Activated CD4-positive, alpha-beta memory T cell treated with anti-CD3 and anti-CD28 coated beads, Interleukin-2, amount 10 ng/mL, durations not matched to agents 7 days and 5 days (primary cell): Measurements from ENCODE around the gene ASPG. TPM values are rescaled to one million over a fixed set of nuclear protein-coding genes. Genes with fewer than 3 reads are reported as not detected.

Experiments used
- CTCF ChIA-PET: fragments of 350-600 bp; sonication (Branson Sonifier 250); formaldehyde crosslinking; loops from one replicate; lab custom pipeline; 2021; ENCODE audit warnings: antibody characterized with exemption, inconsistent platforms; lab: Charles Lee
- POLR2A ChIA-PET: fragments of 350-600 bp; sonication (Branson Sonifier 250); formaldehyde crosslinking; loops from one replicate; lab custom pipeline; 2021; ENCODE audit warnings: antibody characterized with exemption; lab: Charles Lee
- DNase-seq: peaks from one replicate; pipeline ENCODE4 v3.0.0-alpha.2; 2020
- H3K27ac Mint-ChIP-seq: one replicate; pipeline ENCODE4 v1.8.0; 2021; ENCODE audit warnings: mild to moderate bottlenecking, mixed read lengths
- H3K27me3 Mint-ChIP-seq: one replicate; pipeline ENCODE4 v1.8.0; 2021; ENCODE audit warnings: mixed read lengths
- H3K36me3 Mint-ChIP-seq: one replicate; pipeline ENCODE4 v1.8.0; 2021; ENCODE audit warnings: low read depth, mixed read lengths
- H3K4me1 Mint-ChIP-seq: one replicate; pipeline ENCODE4 v1.8.0; 2021; ENCODE audit warnings: mixed read lengths
- H3K4me3 Mint-ChIP-seq: one replicate; pipeline ENCODE4 v1.8.0; 2021; ENCODE audit warnings: mild to moderate bottlenecking, mixed read lengths
- H3K9me3 Mint-ChIP-seq: one replicate; pipeline ENCODE4 v1.8.0; 2021; ENCODE audit warnings: mixed read lengths
- total RNA-seq, 2 experiments: library from RNA; stranded (reverse); gene quantifications; one replicate each; pipeline ENCODE4 v1.2.3, GENCODE V29; 2021

ASPG gene
- total RNA-seq, 2 experiments from 2014 or later: not detected

DNA sequence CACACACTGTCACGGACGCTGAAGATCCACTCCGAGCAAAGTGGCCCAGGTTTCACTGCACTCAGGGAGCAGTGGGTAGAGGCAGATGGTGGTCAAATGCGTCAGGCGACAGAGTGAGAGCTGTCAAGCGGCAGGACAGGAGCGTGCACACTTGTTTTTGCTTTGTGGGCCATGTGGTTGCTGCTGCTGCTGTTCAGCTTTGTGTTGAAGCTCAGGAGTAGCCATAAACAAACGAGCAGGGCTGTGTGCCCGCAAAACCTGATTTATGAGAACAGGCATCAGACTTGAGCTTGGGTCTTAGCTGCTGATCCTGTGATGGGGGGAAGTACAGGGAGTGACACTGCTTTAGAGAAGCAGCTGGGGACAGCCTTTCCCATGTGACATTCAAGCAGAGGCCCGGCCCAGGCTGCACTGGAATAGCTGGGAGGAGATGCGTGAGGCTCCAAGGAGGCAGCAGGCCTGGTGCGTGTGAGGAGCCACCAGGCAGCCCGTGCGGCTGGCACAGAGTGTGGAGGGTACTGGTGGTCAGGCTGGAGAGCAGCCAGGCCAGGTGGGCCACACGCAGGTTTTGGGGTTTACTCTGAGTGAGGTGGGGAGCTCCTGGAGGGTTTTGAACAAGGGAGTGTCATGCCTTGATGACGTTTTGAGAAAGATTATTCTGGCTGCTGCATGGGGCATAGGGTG is 31.1 kb upstream of the ASPG start:
- ChIA-PET CTCF (interaction anchor here (1.2 to 1.3 kb wide), 2 partner anchors 24 to 246 kb away, joined by 3 read pairs; no protein-coding TSS in a partner anchor), POLR2A (no interaction called here)
- H3K4me3 Mint-ChIP-seq: no peak overlapping the region
- no peak for DNase-seq
- H3K4me1 Mint-ChIP-seq: no peaks in the 10 kb centered on the region
- no peaks in the 10 kb centered on the region for H3K36me3 Mint-ChIP-seq
- H3K9me3 Mint-ChIP-seq: no peaks in the 10 kb centered on the region
- no peak overlapping the region for H3K27ac Mint-ChIP-seq
- H3K27me3 Mint-ChIP-seq: peaks cover 27% of the 10 kb centered on the region

DNA sequence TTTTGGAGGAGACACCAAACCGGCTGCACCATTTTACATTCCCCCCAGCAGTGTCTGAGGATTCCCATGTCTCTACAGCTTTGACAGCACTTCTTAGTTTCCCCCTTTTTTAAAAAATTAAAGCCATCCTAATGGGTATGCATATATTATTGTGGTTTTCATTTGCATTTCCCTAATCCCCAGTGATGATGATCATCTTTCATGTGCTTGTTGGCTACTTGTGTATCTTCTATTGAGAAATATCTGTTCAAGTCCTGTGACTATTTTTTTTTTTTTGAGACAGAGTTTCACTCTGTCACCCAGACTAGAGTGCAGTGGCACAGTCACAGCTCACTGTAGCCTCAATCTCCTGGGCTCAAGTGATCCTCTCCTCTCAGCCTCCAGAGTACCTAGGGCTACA is 23.2 kb upstream of the ASPG start:
- H3K4me1 Mint-ChIP-seq: no peaks in the 10 kb centered on the region
- no peak for DNase-seq
- no peaks in the 10 kb centered on the region for H3K9me3 Mint-ChIP-seq
- peaks cover 37% of the 10 kb centered on the region for H3K27me3 Mint-ChIP-seq
- H3K27ac Mint-ChIP-seq: no peak overlapping the region
- POLR2A ChIA-PET: no interaction called here
- CTCF ChIA-PET: no interaction called here
- H3K36me3 Mint-ChIP-seq: no peaks in the 10 kb centered on the region
- no peak overlapping the region for H3K4me3 Mint-ChIP-seq

DNA sequence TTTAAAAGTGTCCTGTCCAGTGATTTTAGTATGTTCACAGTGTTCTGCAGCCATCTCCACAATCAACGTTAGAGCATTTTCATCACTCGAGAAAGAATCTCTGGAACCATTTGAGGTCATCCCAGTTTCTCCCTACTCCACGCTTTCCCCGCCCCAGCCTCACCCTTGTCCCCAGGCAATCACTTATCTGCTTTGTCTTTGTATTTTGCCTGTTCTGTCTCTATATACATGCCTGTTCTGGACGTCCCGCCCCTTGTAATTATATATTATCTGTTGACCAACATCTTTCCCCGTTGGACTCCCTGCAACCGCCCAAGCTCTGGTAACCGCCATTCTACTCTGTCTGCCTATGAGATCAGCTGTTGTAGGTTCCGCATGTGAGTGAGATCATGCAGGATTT is 21.5 kb upstream of the ASPG start:
- POLR2A ChIA-PET: no interaction called here
- Mint-ChIP-seq H3K27me3 (peaks cover 29% of the 10 kb centered on the region), H3K36me3 (no peaks in the 10 kb centered on the region), H3K4me1 (no peaks in the 10 kb centered on the region), H3K27ac (no peak overlapping the region), H3K4me3 (no peak overlapping the region), H3K9me3 (no peaks in the 10 kb centered on the region)
- CTCF ChIA-PET: no interaction called here
- DNase-seq: no peak

DNA sequence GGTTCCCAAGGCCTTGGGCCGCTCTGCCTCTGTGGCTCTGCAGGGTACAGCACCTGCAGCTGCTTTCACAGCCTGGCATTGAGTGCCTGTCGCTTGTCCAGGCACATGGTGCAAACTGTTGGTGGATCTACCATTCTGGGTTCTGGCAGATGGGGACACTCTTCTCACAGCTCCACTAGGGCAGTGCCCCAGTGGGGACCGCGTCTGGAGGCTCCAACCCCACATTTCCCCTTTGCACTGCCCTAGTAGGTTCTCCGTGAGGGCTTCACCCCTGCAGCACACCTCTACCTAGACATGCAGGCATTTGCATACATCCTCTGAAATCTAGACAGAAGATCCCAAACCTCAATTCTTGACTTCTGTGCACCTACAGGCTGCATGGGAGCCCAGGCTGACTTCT is 19.2 kb upstream of the ASPG start:
- H3K9me3 Mint-ChIP-seq: no peaks in the 10 kb centered on the region
- H3K4me1 Mint-ChIP-seq: no peaks in the 10 kb centered on the region
- no peak overlapping the region for H3K27ac Mint-ChIP-seq
- H3K27me3 Mint-ChIP-seq: peaks cover 21% of the 10 kb centered on the region
- ChIA-PET CTCF (no interaction called here), POLR2A (no interaction called here)
- no peak for DNase-seq
- H3K4me3 Mint-ChIP-seq: no peak overlapping the region
- no peaks in the 10 kb centered on the region for H3K36me3 Mint-ChIP-seq

DNA sequence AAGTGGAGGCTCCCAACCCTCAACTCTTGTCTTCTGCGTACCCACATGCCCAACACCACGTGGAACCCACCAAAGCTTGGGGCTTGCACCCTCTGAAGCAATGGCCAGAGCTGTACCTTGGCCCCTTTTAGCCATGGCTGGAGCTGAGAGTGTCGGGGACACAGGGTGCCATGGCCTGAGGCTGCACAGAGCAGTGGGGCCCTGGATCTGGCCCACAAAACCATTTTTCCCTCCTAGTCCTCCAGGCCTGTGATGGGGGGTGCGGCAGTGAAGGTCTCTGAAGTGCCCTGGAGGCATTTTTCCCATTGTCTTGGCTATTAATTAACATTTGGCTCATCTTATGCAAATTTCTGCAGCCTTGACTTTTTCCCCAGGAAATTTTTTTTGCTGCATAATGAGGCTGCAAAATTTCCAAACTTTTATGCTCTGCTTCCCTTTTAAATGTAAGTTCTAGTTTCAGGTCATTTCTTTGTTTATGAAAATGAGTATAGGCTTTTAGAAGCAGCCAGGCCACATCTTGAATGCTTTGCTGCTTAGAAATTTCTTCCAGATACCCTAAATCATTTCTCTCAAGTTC is 18.7 kb upstream of the ASPG start:
- no peak for DNase-seq
- Mint-ChIP-seq H3K9me3 (no peaks in the 10 kb centered on the region), H3K4me3 (no peak overlapping the region), H3K27ac (no peak overlapping the region), H3K27me3 (peaks cover 20% of the 10 kb centered on the region), H3K4me1 (no peaks in the 10 kb centered on the region), H3K36me3 (no peaks in the 10 kb centered on the region)
- ChIA-PET POLR2A (no interaction called here), CTCF (no interaction called here)

DNA sequence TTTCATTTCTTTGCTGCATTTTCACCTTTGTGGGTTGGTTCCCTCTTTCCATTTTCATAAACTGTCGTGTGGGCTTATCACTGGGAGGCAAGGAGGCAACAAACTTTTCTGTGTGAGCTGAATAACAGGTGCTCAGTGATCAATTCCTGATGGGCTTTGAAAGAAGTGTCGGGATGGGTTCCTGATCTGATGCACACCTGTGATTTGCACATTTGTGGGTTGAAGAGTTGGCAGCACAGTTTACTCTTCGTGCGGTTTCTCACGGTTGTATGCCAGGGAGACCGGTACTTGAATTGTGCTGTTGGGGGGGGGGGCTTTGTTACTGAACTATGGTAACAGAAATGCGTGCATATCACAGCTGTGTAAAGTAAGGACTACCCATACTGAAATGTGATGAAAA is 16.0 kb upstream of the ASPG start:
- Mint-ChIP-seq H3K36me3 (peaks cover 11% of the 10 kb centered on the region), H3K27ac (no peak overlapping the region), H3K9me3 (peaks cover 13% of the 10 kb centered on the region), H3K27me3 (peaks cover 6% of the 10 kb centered on the region), H3K4me1 (peaks cover 1% of the 10 kb centered on the region), H3K4me3 (no peak overlapping the region)
- POLR2A ChIA-PET: no interaction called here
- no peak for DNase-seq
- CTCF ChIA-PET: interaction anchor here (1.4 kb wide), 1 partner anchor 8 kb away, joined by 3 read pairs; no protein-coding TSS in a partner anchor

DNA sequence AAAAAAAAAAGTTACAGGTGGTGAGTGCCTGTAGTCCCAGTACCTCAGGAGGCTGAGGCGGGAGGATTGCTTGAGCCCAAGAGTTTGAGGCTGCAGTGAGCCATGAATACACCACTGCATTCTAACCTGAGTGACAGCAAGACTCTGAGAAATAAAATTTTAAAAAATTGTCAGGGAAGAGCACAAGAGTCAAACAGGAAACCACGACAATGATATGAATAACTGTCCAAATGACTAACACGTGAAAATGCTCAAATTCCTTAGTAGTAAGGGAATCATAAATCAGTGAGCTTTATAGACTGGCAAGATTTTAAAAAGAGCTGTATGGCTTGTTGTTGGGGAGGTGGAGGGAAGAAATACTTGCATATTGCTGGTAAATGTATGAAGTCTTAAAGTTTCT is 12.9 kb upstream of the ASPG start:
- ChIA-PET POLR2A (no interaction called here), CTCF (no interaction called here)
- no peak for DNase-seq
- Mint-ChIP-seq H3K9me3 (peaks cover 15% of the 10 kb centered on the region), H3K4me1 (peaks cover 16% of the 10 kb centered on the region), H3K27ac (no peak overlapping the region), H3K27me3 (peaks cover 1% of the 10 kb centered on the region), H3K4me3 (no peak overlapping the region), H3K36me3 (peaks cover 11% of the 10 kb centered on the region)

DNA sequence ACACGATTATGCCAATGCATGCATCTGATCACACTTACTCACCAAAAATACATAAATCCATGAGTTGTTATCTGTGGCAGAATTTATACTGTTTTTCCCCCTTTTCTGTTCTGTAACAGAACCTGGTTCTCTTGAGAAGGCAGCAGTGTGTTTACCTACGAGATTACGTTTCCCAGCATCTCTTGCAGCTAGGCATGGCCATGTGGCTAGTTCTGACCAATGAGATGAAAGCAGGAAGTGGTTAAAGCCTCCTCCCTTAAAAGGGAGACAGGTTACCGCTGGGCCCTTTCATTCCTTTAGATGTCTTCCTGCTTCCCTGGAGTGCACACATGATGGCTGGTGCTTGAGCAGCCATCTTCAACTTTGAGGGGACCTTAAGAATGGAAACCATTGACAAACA is 11.7 kb upstream of the ASPG start:
- ChIA-PET POLR2A (no interaction called here), CTCF (no interaction called here)
- Mint-ChIP-seq H3K27me3 (peaks cover 1% of the 10 kb centered on the region), H3K27ac (no peak overlapping the region), H3K36me3 (peaks cover 11% of the 10 kb centered on the region), H3K9me3 (peaks cover 15% of the 10 kb centered on the region), H3K4me3 (no peak overlapping the region), H3K4me1 (peaks cover 26% of the 10 kb centered on the region)
- no peak for DNase-seq

DNA sequence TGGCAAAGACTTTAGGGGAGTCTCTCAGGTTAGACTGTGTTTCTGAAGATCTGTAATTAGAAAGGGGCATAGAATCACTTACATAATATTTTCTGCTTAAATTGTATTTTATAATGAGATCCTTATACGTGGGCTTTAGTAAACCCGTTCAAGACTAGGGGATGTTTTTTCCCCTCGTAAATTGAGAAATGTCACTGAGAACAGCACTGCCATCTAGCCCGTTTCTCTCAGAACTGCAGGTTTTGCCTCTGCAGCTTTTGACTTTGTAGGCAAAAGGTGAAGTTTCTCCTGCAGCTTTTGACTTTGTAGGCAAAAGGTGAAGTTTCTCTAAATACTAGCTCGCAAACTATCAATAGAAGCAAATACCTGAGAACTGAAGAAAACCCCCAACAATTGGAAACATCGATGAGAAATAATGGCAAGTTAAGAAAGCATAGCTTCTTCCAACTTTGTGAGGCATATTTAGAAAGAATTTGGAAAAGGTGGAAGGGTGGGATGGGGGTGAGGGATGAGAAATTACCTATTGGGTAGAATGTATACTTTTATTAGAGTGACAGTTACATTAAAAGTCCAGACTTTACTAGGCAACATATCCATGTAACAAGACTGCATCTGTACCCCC is 9.9 kb upstream of the ASPG start:
- Mint-ChIP-seq H3K9me3 (peaks cover 15% of the 10 kb centered on the region), H3K4me3 (no peak overlapping the region), H3K36me3 (peaks cover 11% of the 10 kb centered on the region), H3K27ac (no peak overlapping the region), H3K4me1 (peaks cover 26% of the 10 kb centered on the region), H3K27me3 (peaks cover 1% of the 10 kb centered on the region)
- POLR2A ChIA-PET: no interaction called here
- no peak for DNase-seq
- CTCF ChIA-PET: interaction anchor here (0.5 to 3.1 kb wide), 3 partner anchors 13 to 489 kb away, joined by 3 to 15 read pairs (median 3); no protein-coding TSS in a partner anchor

DNA sequence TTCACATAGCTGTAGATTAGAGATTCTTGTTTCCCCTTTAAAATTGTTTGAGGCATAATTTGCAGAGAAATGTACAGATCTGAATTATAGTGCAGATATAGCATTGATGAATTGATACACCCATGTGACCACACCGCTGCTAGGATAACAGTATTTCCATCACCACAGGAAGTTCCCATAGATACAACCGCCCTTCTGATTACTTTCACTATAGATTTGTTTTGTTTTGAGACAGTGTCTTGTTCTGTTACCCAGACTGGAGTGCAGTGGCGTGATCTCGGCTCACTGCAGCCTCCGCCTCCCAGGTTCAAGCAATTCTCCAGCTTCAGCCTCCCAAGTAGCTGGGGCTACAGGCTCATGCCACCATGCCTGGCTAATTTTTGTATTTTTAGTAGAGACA is 8.8 kb upstream of the ASPG start:
- DNase-seq: no peak
- Mint-ChIP-seq H3K4me3 (no peak overlapping the region), H3K9me3 (peaks cover 15% of the 10 kb centered on the region), H3K36me3 (peaks cover 11% of the 10 kb centered on the region), H3K27me3 (peaks cover 1% of the 10 kb centered on the region), H3K4me1 (peaks cover 26% of the 10 kb centered on the region), H3K27ac (no peak overlapping the region)
- ChIA-PET POLR2A (no interaction called here), CTCF (interaction anchor here (1.3 to 3.1 kb wide), 4 partner anchors 12 to 316 kb away, joined by 3 to 15 read pairs (median 4); no protein-coding TSS in a partner anchor)

DNA sequence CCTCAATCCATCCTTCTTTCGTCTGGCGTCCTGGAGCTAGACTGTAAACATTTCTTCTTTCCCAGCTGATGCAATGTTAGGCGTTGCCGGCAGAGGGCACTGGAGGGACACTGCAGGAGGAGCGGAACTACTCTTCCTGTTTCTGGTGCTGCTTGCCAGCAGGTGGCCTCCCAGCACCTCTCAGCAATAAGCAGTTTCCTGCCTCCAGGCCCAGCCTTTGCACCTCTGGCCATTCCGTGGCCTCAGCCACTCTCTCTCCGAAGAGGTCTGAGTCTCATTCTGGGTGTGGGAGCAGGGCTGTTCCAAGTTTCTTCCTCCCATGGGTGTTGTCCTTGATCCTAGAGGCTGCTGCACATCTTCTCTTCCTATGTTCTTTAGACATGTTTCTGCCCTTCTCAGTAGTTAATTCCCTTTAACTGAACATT is 7.5 kb upstream of the ASPG start:
- peak overlapping the region; percentile 8 for H3K27ac Mint-ChIP-seq
- CTCF ChIA-PET: interaction anchor here (0.6 to 3.1 kb wide), 24 partner anchors 9 to 486 kb away, joined by 3 to 15 read pairs (median 4); no protein-coding TSS in a partner anchor
- H3K36me3 Mint-ChIP-seq: peaks cover 7% of the 10 kb centered on the region
- peak; percentile 89 for DNase-seq
- peak overlapping the region; percentile 31 for H3K4me3 Mint-ChIP-seq
- peaks cover 1% of the 10 kb centered on the region for H3K27me3 Mint-ChIP-seq
- peaks cover 10% of the 10 kb centered on the region for H3K9me3 Mint-ChIP-seq
- POLR2A ChIA-PET: no interaction called here
- H3K4me1 Mint-ChIP-seq: peaks cover 25% of the 10 kb centered on the region

DNA sequence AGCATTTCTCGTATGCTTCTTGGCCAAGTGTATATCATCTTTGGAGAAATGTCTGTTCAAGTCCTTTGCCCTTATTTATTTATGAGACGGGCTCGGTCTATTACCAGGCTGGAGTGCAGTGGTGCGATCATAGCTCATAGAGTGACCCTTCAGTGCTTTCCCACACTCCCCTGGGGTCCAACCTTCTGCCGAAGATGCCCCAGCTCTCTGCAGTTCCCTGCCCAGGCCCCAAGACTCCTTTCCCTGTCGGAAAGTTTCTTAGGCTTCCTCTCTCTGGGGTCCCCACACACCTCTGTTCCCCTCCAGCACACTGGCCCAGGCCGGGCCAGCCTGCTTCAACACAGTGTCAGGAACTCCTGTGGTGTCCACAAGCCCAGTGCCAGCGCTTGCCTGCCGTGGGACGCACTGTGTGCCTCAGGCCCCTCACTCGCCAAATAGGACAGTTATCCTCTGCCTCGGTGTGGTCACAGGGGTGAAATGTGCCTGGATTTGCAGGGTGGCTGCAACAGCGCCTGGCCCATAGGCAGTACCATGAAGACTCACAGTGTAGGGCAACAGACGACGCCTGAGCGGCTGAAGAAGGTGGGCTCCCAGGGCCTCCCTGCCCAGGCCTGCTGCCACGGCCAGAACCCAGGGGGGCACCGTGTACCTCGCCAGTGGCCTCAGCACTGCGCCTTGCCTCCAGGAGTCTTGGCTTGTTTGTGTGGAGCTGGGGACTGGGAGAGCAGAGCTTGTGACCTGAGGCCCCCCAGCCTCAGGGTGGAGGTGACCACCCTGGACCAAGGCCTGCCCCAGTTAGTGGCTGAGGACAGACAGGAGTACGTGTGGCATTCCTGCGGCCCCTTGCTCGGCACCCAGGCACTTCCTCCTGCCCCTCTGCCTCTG is 4.9 kb upstream of the ASPG start:
- ChIA-PET CTCF (no interaction called here), POLR2A (no interaction called here)
- Mint-ChIP-seq H3K4me1 (peaks cover 24% of the 10 kb centered on the region), H3K27me3 (peaks cover 6% of the 10 kb centered on the region), H3K27ac (no peak overlapping the region), H3K4me3 (no peak overlapping the region), H3K9me3 (no peaks in the 10 kb centered on the region), H3K36me3 (no peaks in the 10 kb centered on the region)
- peak; percentile 12 for DNase-seq
